Endodermal cell (in vitro differentiated cells): ENCODE measurements around the gene MICU2. TPM values are rescaled to one million over a fixed set of nuclear protein-coding genes. Genes with fewer than 3 reads are reported as not detected.
A peak's percentile ranks its signal among the peaks of the same experiment; 100 is the strongest.

Experiments used
- DNase-seq: peaks from one replicate; pipeline ENCODE4 v3.0.0-alpha.2; 2017
- H3K27ac ChIP-seq: 2 replicates; pipeline ENCODE4 v1.5.1; 2013; ENCODE audit warnings: mild to moderate bottlenecking, low read depth, low read length, moderate library complexity
- H3K27me3 ChIP-seq: 2 replicates; pipeline ENCODE4 v1.6.1; 2013; ENCODE audit warnings: mild to moderate bottlenecking, low read length, moderate library complexity; ENCODE audit not compliant: insufficient read depth, control insufficient read depth, poor library complexity, severe bottlenecking
- H3K36me3 ChIP-seq: 2 replicates; pipeline ENCODE4 v1.7.0; 2013; ENCODE audit warnings: mild to moderate bottlenecking, low read length, moderate library complexity; ENCODE audit not compliant: control insufficient read depth, insufficient read depth
- H3K4me1 ChIP-seq: one replicate; pipeline ENCODE4 v1.7.0; 2013; ENCODE audit warnings: low read length; ENCODE audit not compliant: control insufficient read depth, insufficient read depth
- H3K4me3 ChIP-seq: 2 replicates; pipeline ENCODE4 v1.5.1; 2013; ENCODE audit warnings: mild to moderate bottlenecking, low read length, moderate library complexity
- H3K9ac ChIP-seq: 2 replicates; pipeline ENCODE4 v1.6.1; 2013; ENCODE audit warnings: mild to moderate bottlenecking, low read length, moderate library complexity; ENCODE audit not compliant: poor library complexity, severe bottlenecking; ENCODE audit errors: extremely low read depth
- H3K9me3 ChIP-seq: 2 replicates; pipeline ENCODE4 v1.6.1; 2013; ENCODE audit warnings: mild to moderate bottlenecking, low read length, moderate library complexity; ENCODE audit not compliant: control insufficient read depth
- H3K27ac Mint-ChIP-seq: 2 replicates; pipeline ENCODE4 v1.8.0; 2020; ENCODE audit warnings: mixed read lengths
- H3K27me3 Mint-ChIP-seq: 2 replicates; pipeline ENCODE4 v1.8.0; 2021; ENCODE audit warnings: mild to moderate bottlenecking, mixed read lengths; ENCODE audit not compliant: insufficient read depth
- H3K36me3 Mint-ChIP-seq: 2 replicates; pipeline ENCODE4 v1.8.0; 2020; ENCODE audit warnings: low read depth, mixed read lengths
- H3K4me1 Mint-ChIP-seq: 2 replicates; pipeline ENCODE4 v1.8.0; 2020; ENCODE audit warnings: mixed read lengths
- H3K4me3 Mint-ChIP-seq: 2 replicates; pipeline ENCODE4 v1.8.0; 2020; ENCODE audit warnings: mild to moderate bottlenecking, moderate library complexity, mixed read lengths
- H3K9me3 Mint-ChIP-seq: 2 replicates; pipeline ENCODE4 v1.8.0; 2020; ENCODE audit warnings: mild to moderate bottlenecking, mixed read lengths
- whole genome bisulfite sequencing, 2 experiments: methylation state at CpG; one replicate each; pipeline versions ENCODE4 v1.1.5 to v1.1.7; 2013; ENCODE audit warnings: missing lambda C conversion rate in 2 of 2, mixed read lengths in 1 of 2; ENCODE audit not compliant: insufficient coverage in 1 of 2, insufficient read length in 1 of 2; 5-methylcytosine and 5-hydroxymethylcytosine counted together
- total RNA-seq, 2 donors: library from RNA; stranded (reverse); fragmentation: NEBNext Ultra II Directional in 1 of 2; extraction: Animal tissue kit (Norgen Biotek cat#: 25700) in 1 of 2; gene quantifications; 2 replicates in 1 of 2; 3 replicates in 1 of 2; pipeline ENCODE4 v1.2.1, GENCODE V29; 2021
- TF ChIP-seq, protein P1 (sequence below): fragments of 200-600 bp; sonication (generic); conservative IDR thresholded peaks from 2 replicates; pipeline ENCODE4 v1.5.0; 2021; ENCODE audit warnings: antibody characterized with exemption, mild to moderate bottlenecking

MICU2 gene
- total RNA-seq, 2 donors from 2014 or later, result 39.1 to 45.7 TPM

GRCh38 chr13:21476893-21477472 lies 127.0 kb downstream of the MICU2 start:
- H3K9ac ChIP-seq, result no peak overlapping the region
- no peak overlapping the region for H3K27ac ChIP-seq
- peak overlapping the region; percentile 46 for H3K4me3 Mint-ChIP-seq
- H3K4me1 Mint-ChIP-seq, result peaks cover 2% of the 10 kb centered on the region
- H3K4me1 ChIP-seq, result no peaks in the 10 kb centered on the region
- no peaks in the 10 kb centered on the region for H3K27me3 ChIP-seq
- WGBS, 2 experiments, result 35% methylated on average over 18 of the region's 18 CpGs; no CpG with 5 or more reads in 1 of the 2 experiments
- no peaks in the 10 kb centered on the region for H3K36me3 ChIP-seq
- H3K9me3 Mint-ChIP-seq, result no peaks in the 10 kb centered on the region
- TF ChIP-seq, protein P1, sequence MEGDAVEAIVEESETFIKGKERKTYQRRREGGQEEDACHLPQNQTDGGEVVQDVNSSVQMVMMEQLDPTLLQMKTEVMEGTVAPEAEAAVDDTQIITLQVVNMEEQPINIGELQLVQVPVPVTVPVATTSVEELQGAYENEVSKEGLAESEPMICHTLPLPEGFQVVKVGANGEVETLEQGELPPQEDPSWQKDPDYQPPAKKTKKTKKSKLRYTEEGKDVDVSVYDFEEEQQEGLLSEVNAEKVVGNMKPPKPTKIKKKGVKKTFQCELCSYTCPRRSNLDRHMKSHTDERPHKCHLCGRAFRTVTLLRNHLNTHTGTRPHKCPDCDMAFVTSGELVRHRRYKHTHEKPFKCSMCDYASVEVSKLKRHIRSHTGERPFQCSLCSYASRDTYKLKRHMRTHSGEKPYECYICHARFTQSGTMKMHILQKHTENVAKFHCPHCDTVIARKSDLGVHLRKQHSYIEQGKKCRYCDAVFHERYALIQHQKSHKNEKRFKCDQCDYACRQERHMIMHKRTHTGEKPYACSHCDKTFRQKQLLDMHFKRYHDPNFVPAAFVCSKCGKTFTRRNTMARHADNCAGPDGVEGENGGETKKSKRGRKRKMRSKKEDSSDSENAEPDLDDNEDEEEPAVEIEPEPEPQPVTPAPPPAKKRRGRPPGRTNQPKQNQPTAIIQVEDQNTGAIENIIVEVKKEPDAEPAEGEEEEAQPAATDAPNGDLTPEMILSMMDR, result peak; percentile 98
- no peaks in the 10 kb centered on the region for H3K9me3 ChIP-seq
- peaks cover 2% of the 10 kb centered on the region for H3K27me3 Mint-ChIP-seq
- H3K36me3 Mint-ChIP-seq, result no peaks in the 10 kb centered on the region
- H3K27ac Mint-ChIP-seq, result peak overlapping the region; percentile 52
- no peak overlapping the region for H3K4me3 ChIP-seq
- peak; percentile 97 for DNase-seq

DNA sequence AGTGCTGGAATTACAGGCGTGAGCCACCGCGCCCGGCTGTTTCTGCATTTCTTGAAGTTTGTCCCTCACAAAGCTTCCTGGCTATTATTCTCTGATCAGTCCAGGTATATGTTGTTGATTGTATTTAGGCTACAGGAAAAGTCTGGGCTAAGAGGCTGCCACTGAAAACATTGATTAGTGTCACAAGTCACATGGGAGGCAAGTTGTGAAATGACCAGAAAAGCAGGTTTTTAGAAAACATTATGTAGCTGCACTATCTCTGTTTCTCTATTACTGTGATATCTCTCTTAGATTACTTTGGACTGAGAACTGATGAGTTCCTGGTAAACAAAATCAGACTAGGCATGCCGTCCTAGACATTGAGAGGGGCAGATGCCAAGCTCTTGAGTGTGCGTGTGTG lies 128.9 kb downstream of the MICU2 start:
- Histone ChIP-seq H3K27me3 (no peaks in the 10 kb centered on the region), H3K27ac (no peak overlapping the region), H3K4me3 (no peak overlapping the region), H3K4me1 (no peaks in the 10 kb centered on the region), H3K9ac (no peak overlapping the region), H3K9me3 (peaks cover 15% of the 10 kb centered on the region), H3K36me3 (no peaks in the 10 kb centered on the region)
- TF ChIP-seq, protein P1, result no peak
- WGBS, 2 experiments, result 77 to 90% methylated on average over 5 to 6 of the region's 6 CpGs
- Mint-ChIP-seq H3K4me1 (peaks cover 2% of the 10 kb centered on the region), H3K9me3 (peaks cover 10% of the 10 kb centered on the region), H3K4me3 (no peak overlapping the region), H3K27me3 (no peaks in the 10 kb centered on the region), H3K36me3 (no peaks in the 10 kb centered on the region), H3K27ac (no peak overlapping the region)
- no peak for DNase-seq

DNA sequence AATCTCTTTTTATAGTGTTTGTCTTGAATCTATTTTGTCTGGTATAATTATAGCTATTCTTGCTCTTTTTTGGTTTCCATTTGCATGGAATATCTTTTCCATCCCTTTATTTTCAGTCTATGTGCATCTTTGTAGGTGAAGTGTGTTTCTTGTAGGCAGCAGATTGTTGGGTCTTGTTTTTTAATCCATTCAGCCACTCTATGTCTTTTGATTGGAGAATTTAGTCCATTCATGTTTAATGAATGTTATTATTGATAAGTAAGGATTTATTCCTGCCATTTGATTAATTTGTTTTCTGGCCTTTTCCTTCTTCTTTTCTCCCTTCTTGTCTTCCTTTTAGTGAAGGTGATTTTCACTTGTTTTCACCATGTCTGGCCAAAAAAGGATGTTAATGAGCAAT lies 133.2 kb downstream of the MICU2 start:
- H3K27ac Mint-ChIP-seq, result no peak overlapping the region
- H3K4me1 Mint-ChIP-seq, result peaks cover 15% of the 10 kb centered on the region
- no peak overlapping the region for H3K4me3 Mint-ChIP-seq
- Histone ChIP-seq H3K27ac (no peak overlapping the region), H3K4me1 (peaks cover 4% of the 10 kb centered on the region), H3K36me3 (no peaks in the 10 kb centered on the region), H3K9me3 (peaks cover 31% of the 10 kb centered on the region), H3K4me3 (no peak overlapping the region), H3K27me3 (no peaks in the 10 kb centered on the region), H3K9ac (no peak overlapping the region)
- no peaks in the 10 kb centered on the region for H3K36me3 Mint-ChIP-seq
- no peaks in the 10 kb centered on the region for H3K27me3 Mint-ChIP-seq
- DNase-seq, result no peak
- H3K9me3 Mint-ChIP-seq, result peaks cover 22% of the 10 kb centered on the region
- TF ChIP-seq, protein P1, result no peak
